ENCODE data around the gene RETREG3.
A peak's percentile ranks its signal among the peaks of the same experiment; 100 is the strongest.
"Not testable (repeated sequence)": the region's sequence is repeated elsewhere in the genome, so short reads cannot be mapped to it uniquely, and the experiment has no call there.

RETREG3 gene

GRCh38 chr17:42548993-42549755, 60.0 kb downstream of the RETREG3 start:
- DNase-seq, result no peak

- peak; percentile 81 for DNase-seq
These were observed 60.9 kb downstream of the RETREG3 start for GRCh38 chr17:42548070-42548837.

DNA sequence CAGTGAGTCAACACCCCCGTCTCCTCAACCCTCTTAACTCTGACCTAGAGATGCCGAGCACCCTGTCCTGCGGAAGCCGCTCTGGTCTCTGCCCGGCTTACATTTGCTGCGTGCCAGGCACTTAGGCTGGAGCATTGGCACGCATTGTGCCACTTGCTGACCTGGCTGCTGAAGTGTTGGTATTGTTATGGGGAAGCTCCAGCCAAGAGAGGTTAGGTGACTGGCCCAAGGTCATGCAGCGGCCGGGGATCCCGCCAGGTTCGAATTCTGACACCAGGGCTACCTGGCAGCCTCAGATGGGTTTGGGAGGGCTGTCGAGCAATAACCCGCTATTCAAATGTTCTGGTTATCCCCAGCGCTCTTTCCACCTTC, 61.5 kb downstream of the RETREG3 start:
- DNase-seq, result no peak

DNA sequence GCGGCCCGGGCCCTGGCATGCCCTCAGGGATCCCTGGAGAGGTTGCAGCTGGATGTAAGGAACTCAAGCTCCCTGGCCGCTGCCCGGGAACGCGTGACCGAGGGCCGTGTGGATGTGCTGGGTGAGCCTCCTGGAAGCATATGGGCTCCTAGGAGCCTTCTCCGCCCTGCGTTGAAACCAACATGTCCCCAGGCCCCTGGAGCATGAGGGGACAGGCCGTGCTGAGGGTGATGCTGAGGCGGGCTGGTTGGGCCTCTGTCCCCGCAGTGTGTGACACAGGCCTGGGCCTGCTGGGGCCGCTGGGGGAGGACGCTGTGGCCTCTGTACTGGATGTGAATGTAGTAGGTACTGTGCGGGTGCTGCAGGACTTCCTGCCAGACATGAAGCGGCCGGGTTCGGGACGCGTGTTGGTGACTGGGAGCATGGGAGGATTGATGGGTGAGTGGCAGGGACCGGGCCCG, 62.1 kb downstream of the RETREG3 start:
- no peak for DNase-seq

DNA sequence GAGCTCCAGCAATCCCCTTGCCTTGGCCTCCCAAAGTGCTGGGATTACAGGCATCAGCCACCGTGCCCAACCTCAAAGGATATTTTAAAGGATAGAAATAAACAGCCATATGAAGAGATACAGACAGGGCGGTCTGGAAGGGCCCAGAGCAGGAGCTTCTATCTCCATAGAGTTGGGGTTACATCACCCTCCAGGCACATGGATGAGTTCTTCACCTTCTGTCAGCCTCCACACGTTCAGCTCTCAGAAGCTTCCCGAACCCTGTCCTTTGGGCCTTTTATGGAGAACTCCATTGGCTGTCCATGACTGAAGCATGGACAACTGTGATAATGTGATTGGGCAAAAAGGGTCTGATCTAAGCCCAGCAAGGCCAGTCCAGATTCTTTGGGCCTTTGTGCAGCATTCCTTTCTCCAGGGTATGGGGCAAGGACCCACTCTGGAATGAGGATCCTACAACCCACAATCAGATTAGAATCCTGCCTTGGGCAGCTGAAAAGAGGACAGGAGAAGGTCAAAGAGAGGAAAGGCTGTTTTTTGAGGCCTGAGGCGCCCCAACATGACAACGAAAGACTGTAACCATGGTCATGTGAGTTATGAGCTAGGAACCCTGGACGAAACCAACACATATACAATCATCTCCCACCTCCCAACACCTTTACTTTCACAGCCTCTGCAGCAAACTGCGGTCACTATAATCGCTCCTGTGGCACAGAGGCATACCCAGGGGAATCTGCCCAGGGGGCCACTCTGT, 63.2 kb downstream of the RETREG3 start:
- DNase-seq, result not testable (repeated sequence)

DNA sequence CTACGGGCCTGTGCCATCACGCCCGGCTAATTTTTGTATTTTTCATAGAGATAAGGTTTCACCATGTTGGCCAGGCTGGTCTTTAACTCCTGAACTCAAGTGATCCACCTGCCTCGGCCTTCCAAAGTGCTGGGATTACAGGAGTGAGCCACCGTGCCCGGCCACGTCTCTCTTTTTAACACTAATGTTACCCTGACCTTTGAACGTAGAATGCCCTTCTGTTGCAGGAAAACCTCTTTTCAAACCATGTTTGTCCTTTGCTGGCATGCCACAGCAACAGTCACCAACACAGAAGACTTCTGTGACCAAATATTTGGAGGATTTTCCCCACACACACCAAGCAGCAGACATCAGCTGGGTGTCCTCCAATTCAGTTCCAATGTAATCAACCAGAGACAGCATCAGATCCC, 64.3 kb downstream of the RETREG3 start:
- DNase-seq, result no peak

DNA sequence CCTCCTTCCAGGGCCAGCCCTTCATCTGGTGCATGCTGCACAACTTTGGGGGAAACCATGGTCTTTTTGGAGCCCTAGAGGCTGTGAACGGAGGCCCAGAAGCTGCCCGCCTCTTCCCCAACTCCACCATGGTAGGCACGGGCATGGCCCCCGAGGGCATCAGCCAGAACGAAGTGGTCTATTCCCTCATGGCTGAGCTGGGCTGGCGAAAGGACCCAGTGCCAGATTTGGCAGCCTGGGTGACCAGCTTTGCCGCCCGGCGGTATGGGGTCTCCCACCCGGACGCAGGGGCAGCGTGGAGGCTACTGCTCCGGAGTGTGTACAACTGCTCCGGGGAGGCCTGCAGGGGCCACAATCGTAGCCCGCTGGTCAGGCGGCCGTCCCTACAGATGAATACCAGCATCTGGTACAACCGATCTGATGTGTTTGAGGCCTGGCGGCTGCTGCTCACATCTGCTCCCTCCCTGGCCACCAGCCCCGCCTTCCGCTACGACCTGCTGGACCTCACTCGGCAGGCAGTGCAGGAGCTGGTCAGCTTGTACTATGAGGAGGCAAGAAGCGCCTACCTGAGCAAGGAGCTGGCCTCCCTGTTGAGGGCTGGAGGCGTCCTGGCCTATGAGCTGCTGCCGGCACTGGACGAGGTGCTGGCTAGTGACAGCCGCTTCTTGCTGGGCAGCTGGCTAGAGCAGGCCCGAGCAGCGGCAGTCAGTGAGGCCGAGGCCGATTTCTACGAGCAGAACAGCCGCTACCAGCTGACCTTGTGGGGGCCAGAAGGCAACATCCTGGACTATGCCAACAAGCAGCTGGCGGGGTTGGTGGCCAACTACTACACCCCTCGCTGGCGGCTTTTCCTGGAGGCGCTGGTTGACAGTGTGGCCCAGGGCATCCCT, 65.7 kb downstream of the RETREG3 start:
- no peak for DNase-seq

- DNase-seq, result no peak
These were observed 67.9 kb downstream of the RETREG3 start for GRCh38 chr17:42541041-42541833.

DNA sequence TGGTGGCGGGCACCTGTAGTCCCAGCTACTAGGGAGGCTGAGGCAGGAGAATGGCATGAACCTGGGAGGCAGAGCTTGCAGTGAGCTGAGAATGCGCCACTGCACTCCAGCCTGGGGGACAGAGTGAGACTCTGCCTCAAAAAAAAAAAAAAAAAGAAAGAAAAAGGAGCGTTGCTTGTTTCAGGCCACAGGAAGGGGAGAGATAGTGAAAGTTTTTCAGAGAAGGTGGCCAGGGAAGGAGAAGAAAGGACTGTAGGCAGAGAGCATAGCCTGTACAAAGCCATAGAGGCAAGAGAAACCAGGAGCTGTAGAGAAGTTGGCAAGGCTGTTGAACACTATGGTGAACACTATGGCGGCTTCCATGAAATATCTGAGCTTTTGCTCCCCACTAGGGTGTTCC, 68.6 kb downstream of the RETREG3 start:
- not testable (repeated sequence) for DNase-seq

DNA sequence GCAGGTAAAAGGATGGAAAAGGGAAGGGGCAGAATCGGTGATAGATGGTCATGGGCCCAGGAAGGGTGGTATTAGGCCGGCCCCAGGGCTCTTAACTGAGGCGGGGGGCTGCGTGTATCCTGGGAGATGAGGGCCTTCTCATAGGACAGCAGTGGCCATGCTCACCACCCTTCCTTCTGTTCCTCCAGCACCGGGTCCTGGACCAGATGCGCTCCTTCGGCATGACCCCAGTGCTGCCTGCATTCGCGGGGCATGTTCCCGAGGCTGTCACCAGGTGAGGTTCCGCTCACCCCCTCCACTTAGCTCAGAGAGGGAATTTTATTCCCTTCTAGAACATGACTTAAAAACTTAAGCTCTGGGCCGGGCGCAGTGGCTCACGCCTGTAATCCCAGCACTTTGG, 70.7 kb downstream of the RETREG3 start:
- DNase-seq, result no peak

DNA sequence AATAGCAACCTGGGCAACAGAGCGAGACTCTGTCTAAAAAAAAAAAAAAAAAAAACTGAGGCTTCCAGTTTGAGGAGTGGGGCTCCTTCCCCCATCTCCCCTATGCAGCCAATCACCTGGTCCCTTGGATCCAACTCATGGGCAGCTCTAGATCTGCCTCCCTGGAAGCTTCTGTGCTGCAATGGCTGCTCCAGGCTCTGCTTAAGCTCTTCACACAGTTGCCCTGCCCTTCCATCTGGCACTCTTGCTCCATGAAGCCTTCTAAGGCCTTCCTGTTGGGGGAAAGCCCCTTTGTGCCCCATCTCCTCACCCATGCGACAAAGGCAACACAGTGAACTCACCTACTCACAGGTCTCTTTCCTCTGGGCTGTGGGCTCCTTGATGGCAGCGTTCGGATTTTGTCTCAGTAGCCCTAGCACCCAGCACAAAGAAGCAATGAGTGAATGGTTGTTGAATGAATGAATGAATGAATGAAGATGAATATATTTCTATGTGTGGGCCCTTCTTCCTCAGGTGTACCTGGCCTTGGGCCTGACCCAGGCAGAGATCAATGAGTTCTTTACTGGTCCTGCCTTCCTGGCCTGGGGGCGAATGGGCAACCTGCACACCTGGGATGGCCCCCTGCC, 71.2 kb downstream of the RETREG3 start:
- DNase-seq, result no peak

GRCh38 chr17:42537156-42537805, 71.9 kb downstream of the RETREG3 start:
- DNase-seq, result no peak

DNA sequence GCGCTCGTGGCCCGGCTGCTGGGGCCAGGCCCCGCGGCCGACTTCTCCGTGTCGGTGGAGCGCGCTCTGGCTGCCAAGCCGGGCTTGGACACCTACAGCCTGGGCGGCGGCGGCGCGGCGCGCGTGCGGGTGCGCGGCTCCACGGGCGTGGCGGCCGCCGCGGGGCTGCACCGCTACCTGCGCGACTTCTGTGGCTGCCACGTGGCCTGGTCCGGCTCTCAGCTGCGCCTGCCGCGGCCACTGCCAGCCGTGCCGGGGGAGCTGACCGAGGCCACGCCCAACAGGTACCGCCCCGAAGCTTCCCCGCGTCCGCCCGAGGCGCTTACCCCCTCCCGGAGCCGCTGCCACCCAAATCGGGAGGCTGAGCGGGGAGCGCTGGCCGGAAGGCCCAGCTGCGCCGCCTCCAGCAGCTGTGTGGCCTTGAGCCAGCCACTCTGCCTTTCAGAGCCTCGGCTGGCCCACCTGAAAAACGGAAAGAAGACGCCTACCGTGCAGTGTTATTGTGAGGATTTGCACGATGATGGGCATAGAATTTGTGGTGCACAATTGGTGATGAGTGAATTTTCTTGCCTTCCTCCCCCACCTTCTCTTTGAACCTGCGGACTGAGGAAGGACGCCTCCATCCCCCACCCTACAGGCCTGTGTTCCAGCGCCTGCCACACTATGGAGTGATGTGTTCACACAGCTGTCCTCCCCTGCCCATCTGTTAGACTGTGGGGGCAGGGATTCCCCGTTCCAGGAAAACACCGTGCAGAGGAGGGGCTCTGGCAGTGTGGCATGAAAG, 72.6 kb downstream of the RETREG3 start:
- peak; percentile 68 for DNase-seq

- peak; percentile 81 for DNase-seq
These were observed 73.2 kb downstream of the RETREG3 start, which contains the start of gene NAGLU for GRCh38 chr17:42536048-42536371. Gene NAGLU, plus strand, starts transcription at chr17:42536241. Its CDS starts 32 bp downstream, at chr17:42536273.

DNA sequence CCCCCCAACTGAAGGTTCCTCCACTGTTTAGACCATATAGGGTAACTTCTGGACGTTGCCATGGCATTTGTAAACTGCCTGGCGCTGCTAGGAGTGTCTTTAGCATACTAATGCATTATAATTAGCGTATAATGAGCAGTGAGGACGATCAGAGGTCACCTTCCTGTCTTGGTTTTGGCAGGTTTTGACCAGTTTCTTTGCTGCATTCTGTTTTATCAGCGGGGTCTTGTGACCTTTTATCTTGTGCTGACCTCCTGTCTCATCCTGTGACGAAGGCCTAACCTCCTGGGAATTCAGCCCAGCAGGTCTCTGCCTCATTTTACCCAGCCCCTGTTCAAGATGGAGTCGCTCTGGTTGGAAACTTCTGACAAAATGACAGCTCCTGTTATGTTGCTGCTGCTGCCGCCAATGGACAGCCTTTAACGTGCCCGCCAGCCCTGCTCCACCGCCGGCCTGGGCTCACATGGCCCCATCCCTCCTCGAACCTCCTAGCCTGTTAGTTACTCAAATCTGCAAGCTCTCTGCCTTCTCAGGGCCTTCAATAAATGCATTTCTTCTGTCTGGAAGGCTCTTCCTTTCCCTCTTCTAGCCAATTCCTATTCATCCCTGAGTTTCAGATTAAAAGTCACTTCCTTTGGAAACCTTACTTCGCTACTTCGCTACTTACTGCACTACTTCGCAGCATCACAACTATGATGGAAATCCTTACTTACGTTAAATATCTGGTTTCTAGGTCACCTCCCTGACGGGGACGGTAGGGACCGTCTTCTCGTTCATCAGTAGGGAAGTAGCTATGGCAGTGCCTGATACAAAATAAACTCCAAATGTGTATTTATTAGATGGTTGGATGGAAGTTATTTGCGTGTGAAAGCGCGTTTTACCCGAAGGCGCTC, 73.8 kb downstream of the RETREG3 start:
- no peak for DNase-seq

DNA sequence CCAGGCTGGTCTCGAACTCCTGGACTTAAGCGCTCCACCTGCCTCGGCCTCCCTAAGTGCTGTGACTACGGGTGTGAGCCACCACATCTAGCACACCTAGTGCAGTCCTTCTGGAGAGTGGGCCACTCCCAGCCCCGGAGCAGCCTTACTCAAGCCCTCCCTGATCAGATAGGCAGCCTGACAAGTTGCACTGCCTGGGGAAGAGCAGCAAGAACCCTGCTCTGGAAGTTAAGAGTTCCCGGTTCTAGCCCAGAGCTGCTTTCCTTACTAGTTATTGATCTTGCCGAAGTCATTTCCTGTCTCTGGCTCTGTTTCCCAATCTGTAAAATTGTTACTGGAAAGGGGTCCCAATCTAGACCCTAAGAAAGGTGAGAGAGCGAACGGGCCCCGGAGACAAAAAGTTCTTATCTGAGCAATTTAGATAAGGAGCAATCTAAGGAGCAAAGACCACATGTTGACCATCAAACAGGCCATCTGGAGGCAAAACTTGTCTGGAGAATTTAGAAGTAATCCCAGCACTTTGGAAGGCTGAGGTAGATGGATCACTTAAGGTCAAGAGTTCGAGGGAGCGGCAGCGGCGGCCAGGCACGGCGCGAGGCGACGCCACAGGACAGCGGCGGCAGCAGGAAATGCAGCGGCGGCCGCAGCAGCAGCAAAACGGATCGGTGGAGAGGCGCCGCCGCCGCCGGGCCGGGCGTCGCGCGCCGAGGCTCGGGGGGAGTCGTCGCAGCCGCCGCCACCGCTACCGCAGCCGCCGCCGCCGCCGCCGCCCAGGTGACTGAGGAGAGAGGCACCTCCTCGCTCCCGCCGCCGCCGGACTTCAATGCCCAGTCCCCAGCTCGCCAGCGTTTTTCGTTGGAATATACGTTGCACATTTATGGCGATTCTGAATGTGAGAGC, 77.5 kb downstream of the RETREG3 start:
- peak; percentile 41 for DNase-seq

DNA sequence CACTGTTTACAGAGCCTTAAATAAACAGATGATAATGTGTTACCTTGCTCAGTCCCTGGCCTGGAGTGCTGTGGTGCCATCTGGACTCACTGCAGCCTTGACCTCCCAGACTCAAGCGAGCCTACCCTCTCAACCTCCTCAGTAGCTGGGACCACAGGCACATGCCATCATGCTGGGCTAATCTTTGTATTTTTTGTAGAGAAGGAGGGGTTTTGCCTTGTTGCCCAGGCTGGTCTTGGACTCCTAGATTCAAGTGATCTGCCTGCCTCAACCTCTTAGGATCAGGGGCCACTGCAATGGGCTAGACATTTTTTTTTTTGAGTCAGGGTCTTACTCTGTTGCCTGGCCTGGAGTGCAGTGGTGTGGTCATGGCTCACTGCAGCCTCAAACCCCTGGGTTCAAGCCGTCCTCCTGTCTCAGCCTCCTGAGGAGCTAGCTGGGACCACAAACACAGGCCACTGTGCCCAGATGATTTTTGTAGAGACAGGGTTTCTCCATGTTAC, 78.2 kb downstream of the RETREG3 start:
- DNase-seq, result no peak
